Activated T-helper 1 cell treated with Interleukin-2 at 50 U/mL for 16 hours (primary cell): Measurements from ENCODE around the gene SYCE3.
"Not testable (repeated sequence)": the region's sequence is repeated elsewhere in the genome, so short reads cannot be mapped to it uniquely, and the experiment has no call there.

Source experiments
- DNase-seq: peaks from one replicate; pipeline ENCODE4 v3.0.0-alpha.2; 2020; ENCODE audit warnings: low read depth

The SYCE3 gene

DNA sequence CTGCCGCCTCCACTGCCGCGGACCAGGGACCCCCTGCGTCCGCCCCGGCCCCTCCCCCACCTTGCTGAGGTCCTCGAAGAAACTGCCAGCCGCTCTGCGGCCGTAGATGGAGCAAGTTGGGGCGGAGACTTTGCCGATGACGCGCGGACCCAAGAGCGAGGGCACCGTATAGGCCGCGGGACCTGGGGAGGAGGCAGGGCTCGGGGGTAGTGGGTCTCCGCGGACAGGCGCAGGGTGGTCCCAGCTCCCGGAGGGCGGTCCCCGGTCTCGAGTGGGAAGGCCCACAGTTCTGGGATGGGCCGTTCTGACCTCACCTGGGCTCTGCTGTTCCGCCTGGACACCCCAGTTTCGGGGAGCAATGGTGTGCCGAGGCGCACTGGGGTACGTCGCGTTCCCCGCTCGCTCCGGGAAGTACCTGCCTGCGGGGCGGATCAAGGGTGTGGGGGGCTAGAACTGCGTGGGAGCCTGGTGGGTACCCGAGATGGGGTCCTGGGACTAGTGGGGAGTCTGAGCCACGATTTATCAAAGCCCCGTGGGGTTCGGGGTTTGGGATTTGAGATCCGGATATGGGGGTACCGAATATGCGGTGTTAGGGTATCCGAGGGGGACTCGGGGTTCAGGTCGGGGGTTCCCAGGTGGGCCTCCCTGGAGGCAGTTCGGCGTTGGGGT is 31.7 kb downstream of the SYCE3 start:
- DNase-seq = peak; percentile 56

DNA sequence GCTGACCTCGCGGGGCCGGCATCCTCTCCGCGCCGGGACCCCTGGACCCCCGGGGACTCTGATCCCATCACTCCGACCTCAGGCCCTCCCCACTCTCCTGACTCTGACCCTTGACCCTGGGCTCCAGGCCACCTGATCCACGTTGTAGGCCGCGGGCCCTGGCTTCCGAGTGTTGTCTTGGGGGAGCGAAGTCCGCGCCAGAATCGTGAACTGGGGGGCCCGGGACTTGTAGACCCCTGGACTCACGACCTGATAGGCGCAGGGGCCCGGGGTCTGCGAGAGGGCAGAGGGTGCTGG is 32.2 kb downstream of the SYCE3 start:
- DNase-seq = no peak

DNA sequence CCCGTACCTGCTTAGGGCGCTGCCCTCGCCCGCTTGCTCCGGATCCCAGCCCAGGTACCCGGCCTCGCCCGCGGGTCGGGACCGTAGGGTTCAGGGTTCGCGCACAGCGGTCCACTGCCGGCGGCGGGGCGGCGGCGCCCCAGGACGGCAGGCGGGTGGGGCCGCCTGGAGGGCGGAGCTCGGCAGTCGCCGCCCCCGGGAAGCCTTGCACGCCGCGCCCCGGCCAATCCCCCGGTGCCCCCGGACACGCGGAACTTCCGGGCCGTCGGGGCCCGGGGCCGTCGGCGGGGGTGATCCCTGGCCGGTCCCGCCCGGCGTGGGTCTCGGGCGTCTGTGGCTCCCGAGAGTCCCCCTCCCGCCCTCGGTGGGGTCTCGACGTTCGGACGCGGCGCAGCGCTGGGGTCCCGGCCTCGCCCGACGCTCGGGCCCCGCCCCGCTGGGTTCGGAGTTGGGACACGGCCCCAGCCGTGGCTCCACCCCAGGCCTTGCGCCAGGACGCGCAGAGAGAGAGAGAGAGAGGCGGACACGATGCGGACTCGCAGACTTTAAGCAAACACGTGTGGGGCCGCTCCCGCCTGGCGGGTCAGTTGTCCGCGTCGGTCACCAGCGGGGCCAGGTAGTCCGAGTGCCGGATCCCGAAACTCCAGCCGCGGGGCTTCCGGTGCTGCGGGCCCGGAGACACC is 32.7 kb downstream of the SYCE3 start, which contains the start of gene TYMP:
Gene TYMP (minus strand): TSS at position 116 of the 683 bp plus-strand sequence. CDS start 303 bp downstream, outside the sequence.
- peak; percentile 55 for DNase-seq

DNA sequence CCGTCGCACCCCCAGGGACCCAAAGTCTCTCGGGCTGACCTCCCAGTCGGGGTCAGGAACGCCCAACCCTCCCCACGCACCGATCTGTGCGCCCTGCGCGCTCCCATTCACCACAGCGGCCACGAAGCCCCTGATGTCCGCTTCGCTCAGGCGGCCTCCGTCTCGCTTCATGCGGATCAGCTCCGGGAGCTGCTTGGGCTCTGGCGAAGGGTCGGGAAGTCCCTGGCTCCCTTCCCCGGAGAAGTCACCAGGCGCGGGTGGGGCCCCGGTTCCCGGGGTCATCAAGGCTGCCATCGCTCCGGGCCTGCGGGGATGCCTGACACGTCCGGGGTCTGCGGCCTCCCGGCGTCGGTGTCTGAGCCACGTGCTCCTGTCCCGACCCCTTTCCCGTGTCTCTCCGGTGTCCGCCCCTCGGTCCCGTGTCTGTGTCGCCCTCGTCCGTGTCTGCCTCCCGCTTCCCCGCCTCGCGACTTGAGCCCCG is 33.3 kb downstream of the SYCE3 start:
- no peak for DNase-seq

DNA sequence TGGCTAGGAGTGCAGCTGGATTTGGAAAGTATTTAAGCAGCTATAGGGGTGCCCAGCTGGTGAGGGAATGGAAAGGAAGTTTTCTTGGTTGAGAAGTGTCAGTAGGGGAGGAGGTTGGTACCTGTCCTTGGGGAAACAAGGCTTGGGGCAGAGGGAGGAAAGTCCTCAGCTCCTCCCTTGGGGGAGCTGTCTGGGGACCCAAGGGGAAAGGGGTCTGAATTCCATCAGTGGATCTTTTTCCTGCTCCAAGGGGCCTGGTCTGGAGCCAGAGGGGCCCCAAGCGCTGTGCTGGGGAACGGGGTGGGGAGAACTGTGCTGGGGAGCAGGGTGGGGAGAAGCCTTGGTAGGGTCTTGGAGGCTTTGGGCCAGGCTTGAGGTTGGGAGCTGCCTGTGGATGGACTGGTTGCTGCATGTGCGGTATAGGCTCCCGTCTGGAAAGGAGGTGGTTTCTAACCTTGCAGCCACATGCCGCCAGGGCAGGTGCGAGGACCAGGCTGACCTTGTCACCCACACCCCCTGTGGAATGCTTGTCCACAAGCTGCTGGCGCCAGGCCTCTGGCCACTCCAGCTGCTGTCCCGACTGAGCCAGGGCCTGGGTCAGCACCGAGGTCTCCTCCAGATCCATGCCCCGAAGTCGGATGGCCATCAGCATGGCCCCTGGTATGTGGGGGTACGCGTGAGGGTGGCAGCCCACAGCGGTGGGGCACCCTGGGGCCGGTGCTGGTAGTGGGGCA is 33.9 kb downstream of the SYCE3 start:
- DNase-seq = no peak

DNA sequence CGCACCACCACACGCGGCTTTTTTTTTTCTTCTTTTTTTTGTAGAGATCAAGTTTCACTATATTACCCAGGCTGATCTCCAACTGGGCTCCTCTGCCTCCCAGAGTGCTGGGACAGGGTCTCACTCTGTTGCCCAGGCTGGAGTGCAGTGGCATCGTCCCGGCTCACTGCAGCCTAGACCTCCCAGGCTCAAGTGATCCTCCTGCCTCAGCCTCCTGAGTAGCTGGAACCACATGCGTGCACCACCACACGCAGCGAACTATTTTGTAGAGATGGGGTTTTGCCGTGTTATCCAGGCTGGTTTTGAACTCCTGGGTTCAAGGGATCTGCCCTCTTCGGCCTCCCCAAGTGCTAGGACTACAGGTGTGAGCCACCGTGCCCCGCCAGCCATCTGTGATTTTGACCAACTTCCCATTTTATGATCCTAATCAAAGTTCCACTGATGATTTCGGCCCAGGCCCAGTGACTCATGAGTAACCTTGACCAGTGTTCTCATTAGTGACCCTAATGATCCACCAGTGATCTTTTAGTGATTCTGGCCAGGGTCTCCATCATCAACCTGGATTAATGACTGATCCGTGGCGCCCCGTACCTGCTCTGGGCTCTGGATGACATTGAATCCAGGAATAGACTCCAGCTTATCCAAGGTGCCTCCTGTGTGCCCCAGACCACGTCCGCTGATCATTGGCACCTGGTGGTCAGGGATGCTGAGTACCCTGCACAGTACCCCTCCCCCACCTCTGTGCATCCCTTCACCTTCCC is 34.6 kb downstream of the SYCE3 start:
- no peak for DNase-seq

DNA sequence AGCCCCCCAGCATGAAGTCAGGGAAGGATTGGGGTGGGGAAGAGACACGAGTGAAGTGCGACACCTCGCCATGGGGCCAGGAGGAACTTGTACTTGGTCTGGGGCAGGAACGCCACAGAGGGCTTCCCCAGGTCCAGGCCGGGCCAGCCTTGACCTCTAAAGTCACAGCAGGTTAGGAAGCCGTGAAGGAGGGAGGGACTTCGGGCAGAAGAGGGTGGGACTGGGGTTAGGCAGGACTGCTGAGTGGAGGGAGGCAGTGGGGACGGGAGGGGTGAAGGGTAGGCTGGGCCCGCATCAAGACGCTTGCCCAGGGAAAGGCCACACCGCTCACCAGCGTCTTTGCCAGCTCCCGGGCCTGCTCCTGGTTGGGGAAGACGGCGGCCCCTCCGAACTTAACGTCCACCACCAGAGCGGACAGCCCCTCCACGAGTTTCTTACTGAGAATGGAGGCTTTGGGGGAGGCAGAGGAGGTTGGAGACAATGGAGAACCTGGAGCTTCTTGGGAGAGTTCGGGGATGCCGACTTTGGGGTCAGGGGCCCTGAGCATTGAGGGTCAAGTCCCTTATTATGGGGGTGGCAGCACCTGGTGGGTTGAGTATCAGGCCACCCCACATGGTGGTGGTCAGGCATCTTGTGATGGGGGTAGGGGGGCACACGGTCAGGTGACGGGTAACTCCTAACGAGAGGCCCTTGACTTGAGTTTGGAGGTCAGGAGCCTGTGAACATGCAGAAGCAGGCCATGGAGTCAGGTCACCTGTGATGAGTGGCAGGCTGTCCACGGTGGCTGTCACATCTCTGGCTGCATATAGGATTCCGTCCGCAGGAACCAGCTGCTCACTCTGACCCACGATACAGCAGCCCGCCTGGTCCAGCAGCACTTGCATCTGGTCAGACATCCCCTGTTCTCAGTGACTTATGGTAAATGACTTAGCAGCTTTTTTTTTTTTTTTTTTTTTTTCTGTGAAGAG is 35.6 kb downstream of the SYCE3 start:
- DNase-seq = no peak

DNA sequence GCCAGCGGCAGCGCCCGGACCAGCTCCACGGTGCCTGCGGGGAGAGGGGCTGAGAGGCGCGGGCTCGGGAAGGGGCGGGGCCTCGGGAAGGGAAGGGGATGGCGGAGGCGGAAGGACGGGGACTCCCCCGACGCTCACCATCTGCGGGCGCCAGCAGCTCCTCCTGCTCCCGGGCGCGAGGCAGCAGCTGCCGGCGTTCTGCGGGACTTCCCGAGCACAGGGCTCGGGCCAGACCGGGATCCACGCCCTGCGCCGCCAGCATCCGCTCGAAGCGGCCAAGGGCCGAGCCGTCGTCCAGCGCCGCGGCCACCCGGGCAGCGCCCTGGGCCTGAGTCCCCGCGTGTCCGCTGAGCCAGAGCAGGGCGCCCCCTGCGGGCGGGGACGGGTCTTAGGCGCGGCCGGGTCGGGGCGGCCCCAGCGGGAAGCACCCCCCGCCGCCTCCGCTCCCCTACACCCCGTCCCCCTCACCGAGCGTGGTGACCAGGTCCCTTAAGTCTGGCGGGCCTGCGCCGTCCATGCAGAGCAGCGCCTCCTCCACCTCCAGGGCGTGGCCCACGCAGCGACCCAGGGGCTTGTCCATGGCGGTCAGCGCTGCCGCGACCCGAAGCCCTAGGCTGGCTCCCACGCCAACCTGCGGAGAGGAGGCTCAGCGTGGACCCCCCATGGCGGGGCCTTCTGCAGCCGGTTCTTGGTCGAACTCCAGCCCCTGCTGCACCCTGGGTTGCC is 36.4 kb downstream of the SYCE3 start:
- DNase-seq = peak; percentile 67

DNA sequence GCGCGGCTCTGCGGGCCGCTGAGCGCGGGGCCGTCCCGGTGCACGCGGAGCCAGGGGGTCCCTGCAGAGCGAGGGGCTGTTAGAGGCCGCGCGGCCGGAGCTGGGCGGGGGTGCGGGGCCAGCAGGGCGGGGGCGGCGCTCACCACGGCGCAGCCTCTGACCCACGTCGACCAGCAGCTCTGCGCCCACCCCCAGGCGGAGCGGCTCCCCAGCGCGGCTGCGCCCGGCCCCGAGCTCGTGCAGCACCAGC is 36.9 kb downstream of the SYCE3 start:
- no peak for DNase-seq

DNA sequence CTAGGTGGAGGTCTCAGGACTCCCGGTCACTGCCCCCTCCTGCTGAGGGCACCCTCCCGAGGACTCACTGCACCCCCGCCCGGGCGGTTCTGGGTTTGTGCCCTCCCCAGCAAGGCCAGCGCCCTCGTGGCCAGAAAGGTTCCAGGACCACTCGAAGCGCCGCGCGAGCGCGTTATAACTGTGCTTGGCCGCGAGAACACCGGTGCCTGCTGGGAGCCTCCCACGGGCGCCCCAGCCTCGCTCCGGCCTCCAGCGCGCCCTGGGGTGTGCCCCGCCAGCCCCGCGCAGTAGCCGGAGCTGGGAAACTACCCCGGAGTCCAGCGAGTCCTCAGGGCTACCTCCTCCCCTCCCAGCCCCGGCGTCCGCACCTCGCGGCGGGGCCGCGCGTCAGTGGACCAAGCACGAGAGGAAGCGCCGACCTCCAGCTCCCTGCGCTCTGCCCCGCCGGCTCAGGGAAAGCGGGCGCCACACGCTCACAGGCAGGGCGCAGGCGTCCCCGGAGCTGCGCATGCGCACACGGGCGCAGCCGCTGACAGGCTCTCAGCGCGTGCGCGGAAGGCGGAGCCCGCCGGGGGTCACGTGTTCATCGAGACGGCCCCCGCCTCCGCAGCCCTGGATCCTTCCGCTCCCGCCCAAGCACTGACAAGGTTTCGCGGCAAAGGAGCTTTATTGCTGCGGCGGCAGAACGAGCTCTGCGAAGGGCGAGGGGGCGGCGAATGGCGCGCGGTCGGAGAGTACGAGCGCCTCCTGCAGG is 37.4 kb downstream of the SYCE3 start, which contains the start of gene SCO2:
Gene SCO2 (minus strand): TSS at position 495 of the 754 bp plus-strand sequence. CDS start 1,187 bp downstream, outside the sequence.
- DNase-seq = peak; percentile 98

DNA sequence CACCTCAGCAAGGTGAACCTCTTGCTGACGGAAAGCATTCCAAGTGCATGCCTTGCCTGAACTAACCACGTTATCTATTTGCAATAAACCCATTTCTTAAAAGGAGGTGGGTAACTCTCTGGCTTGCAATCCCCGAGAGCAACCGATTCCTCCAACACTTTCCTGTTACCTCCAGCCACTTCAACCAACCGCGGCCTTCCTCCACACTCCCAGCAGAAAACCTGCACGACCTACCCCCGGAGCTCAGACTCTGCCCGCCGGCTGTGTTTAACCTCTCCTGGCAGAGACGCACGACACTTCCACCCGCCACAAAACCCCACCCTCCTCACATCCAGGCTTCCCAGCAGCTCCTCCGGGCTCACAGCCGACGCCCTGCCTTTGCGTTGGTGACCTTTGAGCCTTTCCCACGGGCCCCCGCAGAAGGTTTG is 38.0 kb downstream of the SYCE3 start:
- DNase-seq = no peak

DNA sequence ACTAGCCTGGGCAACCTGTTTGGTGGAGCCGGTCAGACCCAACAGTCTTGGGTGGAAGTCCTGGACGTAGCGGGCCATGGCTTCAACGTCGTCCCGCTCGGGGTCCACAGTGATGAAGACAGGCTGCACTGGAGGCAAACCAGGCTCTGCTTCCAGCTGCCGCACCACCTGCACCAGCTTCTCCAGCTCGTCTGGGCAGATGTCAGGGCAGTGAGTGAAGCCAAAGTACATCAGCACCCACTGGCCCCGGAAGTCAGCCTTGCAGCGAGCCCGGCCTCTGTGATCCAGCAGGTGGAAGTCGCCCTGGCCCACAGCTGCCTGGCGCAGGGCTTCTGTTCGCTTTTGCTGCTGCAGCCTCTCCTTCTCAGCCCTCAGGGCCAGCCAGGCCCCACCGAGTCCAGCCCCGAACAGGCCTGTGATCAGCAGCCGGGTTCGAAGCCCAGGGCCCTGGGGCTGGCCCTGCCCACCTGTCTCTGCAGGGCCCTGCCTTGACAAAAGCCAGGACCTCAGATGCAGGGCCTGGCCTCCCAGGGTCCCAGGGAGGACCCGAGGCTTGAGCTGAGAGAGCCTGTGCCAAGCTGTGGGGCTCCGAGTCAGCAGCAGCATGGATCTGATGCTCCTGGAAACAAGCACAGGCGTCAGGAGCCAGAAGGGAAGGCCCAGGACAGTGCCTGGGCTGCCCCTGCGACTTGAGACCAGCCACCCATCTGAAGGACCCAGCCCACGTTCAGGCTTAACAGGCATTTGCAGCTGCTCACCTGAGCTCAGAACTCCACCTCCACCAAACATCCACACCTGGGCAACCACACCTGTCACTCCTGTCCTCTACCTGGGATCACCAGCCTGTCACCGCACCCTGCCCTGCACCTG is 38.7 kb downstream of the SYCE3 start:
- DNase-seq = no peak

DNA sequence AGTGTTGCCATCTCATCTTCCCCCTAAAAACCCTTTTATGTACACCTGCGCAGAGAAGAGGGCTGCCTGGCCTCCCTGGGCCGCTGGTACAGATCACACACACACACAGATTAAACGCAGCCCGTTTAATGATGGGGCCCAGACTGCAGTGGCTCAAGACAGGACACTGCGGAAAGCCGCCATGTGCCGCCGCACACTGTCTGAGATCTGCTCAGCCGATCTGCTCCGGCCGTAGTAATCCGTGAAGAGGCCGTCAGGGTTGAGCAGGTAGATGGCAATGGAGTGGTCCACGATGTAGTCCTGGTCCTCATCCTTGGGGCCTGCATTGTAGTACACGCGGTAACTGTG is 39.3 kb downstream of the SYCE3 start:
- DNase-seq = no peak

DNA sequence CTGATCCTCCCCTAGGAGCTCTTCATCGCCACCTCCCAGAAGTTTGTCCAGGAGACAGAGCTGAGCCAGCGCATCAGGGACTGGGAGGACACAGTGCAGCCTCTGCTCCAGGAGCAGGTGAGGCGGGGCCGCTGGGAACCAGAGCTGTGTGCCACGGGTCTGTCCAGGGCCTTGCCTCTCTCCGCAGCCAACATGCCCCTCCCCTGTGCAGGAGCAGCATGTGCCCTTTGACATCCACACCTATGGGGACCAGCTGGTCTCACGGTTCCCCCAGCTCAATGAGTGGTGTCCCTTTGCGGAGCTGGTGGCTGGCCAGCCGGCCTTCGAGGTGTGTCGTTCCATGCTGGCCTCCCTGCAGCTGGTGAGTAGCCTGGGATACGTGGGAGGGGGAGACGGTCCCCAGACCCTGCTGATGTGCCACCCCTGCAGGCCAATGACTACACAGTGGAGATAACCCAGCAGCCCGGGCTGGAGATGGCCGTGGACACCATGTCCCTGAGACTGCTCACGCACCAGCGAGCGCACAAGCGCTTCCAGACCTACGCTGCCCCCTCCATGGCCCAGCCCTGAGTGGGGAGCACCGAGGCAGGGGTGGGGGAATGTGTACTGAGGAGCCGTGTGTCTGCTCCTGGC is 39.8 kb downstream of the SYCE3 start:
- no peak for DNase-seq

DNA sequence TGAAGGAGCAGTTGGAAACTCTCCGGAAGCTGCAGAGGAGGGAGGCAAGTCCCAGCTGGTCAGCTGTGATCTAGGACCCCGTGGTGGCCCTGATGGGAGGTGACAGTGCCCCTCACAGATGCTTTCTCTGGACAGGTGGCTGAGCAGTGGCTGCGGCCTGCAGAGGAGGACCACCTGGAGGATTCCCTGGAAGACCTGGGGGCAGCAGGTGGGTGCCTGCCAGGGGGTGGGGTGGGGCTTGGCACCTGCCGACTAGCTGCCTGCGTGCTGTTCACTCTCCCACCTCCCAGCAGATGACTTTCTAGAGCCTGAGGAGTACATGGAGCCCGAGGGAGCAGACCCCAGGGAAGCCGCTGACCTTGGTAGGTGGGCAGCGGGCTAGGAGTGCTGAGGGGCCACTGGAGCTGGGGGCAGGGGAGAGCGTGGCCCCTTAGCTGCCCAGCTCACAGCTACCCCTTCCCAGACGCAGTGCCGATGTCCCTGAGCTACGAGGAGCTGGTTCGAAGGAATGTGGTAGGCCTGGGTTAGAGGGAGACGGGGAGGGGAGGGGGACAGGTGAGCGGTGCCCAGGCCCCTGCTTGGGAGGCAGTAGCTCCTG is 40.4 kb downstream of the SYCE3 start:
- no peak for DNase-seq

DNA sequence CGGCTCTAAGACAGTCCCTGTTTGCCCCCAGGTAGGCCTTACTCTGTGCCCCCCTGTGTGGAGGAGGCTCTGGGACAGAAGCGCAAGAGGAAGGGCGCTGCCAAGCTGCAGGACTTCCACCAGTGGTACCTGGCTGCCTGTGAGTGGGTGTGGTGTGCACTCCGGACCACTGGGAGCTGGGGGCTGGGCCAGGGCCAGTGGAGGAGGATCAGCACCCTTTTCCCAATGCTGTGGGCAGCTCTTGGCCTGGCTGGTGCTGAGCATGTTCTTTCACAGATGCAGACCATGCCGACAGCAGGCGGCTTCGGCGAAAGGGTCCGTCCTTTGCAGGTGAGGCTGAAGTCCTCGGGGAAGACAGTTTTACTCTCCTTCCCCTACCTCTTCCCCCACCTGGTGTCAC is 41.0 kb downstream of the SYCE3 start:
- DNase-seq = no peak

DNA sequence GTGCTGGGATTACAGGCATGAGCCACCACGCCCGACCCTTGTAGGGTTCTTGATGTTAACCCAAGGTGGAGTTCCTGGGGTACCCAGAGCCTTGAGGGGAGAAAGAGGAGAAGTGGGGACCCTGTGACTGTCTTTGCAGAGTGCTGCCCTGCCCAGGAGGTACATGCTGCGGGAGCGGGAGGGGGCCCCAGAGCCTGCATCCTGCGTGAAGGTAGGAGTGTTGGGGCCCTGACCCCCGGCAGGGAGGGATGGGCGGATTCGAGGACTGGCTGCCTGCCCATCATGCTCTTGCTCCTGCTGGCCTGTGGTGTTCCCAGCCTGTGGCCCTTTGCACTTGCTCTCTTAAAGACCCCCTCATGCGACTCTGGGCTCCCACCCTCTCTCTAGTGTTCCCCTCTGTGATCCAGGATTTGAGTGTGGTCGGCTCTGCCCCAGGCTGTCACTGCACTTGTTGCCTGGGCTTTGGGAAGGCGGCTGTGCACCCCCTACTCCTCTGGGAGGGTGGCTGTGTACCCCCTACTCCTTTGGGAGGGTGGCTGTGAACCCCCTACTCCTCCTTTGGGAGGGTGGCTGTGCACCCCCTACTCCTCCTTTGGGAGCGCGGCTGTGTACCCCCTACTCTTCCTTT is 41.8 kb downstream of the SYCE3 start:
- DNase-seq = no peak

DNA sequence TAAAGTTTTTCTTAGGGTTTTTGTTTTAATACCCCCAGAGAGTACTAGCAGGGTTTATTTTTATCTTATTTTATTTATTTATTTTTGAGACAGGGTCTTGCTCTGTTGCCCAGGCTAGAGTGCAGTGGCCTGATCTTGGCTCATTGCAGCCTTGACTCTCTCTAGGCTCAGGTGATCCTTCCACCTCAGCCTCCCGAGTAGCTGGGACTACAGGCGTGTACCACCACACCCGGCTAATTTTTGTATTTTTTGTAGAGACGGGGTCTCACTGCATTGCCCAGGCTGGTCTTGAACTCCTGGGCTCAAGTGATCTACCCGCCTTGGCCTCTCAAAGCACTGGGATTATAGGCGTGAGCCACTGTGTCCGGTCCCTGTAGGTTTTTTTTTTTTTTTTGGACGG is 42.5 kb downstream of the SYCE3 start:
- not testable (repeated sequence) for DNase-seq
